Measurements from ENCODE around the gene NPBWR2.

DNA sequence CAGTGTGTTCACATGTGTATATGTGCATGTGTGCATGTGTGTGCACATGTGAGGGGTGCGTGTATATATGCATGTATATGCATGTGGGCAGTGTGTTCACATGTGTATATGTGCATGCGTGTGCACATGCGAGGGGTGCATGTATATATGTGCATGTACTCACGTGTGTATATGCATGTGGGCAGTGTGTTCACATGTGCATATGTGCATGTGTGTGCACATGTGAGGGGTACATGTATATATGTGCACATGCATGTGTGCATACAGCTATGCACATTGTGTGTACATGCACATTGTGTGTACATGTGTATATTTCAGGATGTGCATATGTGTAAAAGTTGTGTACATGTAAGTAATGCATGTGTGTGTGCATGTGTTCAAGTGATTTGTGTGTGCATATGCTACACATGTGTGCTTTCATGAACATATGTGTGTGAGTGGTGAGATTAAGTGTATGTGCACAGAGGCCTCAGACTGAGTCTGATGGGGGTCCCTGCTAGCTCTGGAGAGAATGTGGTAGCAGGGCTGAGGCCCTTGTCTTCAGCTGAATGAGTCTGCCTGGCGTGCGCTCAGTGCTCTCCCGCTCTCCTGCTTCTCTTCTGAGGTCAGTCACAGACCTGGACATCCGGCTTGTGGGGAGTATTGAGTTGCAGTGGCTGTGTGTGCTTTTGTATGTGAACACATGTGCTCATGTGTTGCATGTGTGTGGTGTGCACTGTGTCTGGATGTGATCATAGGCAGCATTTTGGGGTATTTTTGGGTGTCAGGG lies 37.0 kb upstream of the NPBWR2 start:
- TF ChIP-seq FOXJ3 (CRISPR knock-in tag; IDR thresholded peaks at IDR 0.05) (no peak), USF2 (IDR thresholded peaks at IDR 0.05; ENCODE audit: borderline replicate concordance, low read depth, low read length) (no peak), YY1 (IDR thresholded peaks at IDR 0.05; ENCODE audit: low read depth) (no peak)

Data from SK-N-SH (cell line).